HEK293 (cell line): Measurements from ENCODE around the gene OTUD3.

Source experiments
- EGR2 ChIP-seq: fragments of 450-650 bp; formaldehyde crosslinking; IDR thresholded peaks from 2 replicates; pipeline ENCODE4 v1.5.1; 2016; ENCODE audit warnings: low read depth, missing biosample characterization, missing genetic modification characterization
- ELK4 ChIP-seq: IDR thresholded peaks from 2 replicates; pipeline ENCODE4 v1.6.1; 2011; ENCODE audit warnings: mild to moderate bottlenecking, low read depth, low read length, borderline replicate concordance
- FEZF1 ChIP-seq: fragments of 450-650 bp; formaldehyde crosslinking; IDR thresholded peaks from 2 replicates; pipeline ENCODE4 v1.5.1; 2016; ENCODE audit warnings: missing biosample characterization, missing genetic modification characterization
- GLI2 ChIP-seq: fragments of 450-650 bp; formaldehyde crosslinking; IDR thresholded peaks from 2 replicates; pipeline ENCODE4; 2017; ENCODE audit warnings: missing biosample characterization, missing genetic modification characterization, low read depth, borderline replicate concordance
- GLIS1 ChIP-seq: fragments of 450-650 bp; formaldehyde crosslinking; IDR thresholded peaks from 2 replicates; pipeline ENCODE4 v1.5.1; 2016; ENCODE audit warnings: missing biosample characterization, missing genetic modification characterization
- KLF16 ChIP-seq: fragments of 450-650 bp; formaldehyde crosslinking; IDR thresholded peaks from 2 replicates; pipeline ENCODE4 v1.5.1; 2017; ENCODE audit warnings: missing biosample characterization, missing genetic modification characterization
- OSR2 ChIP-seq: fragments of 450-650 bp; formaldehyde crosslinking; IDR thresholded peaks from 2 replicates; pipeline ENCODE4 v1.5.1; 2016; ENCODE audit warnings: missing biosample characterization, missing genetic modification characterization
- SCRT1 ChIP-seq: fragments of 450-650 bp; formaldehyde crosslinking; IDR thresholded peaks from 2 replicates; pipeline ENCODE4 v1.5.1; 2016; ENCODE audit warnings: missing biosample characterization, missing genetic modification characterization, borderline replicate concordance
- SP7 ChIP-seq: fragments of 450-650 bp; formaldehyde crosslinking; IDR thresholded peaks from 2 replicates; pipeline ENCODE4 v1.5.1; 2016; ENCODE audit warnings: missing biosample characterization, missing genetic modification characterization
- TRIM28 ChIP-seq: IDR thresholded peaks from 2 replicates; pipeline ENCODE4 v1.6.1; 2011; ENCODE audit warnings: low read length, control low read depth, borderline replicate concordance
- ZBTB21 ChIP-seq: fragments of 450-650 bp; formaldehyde crosslinking; IDR thresholded peaks from 2 replicates; pipeline ENCODE4 v1.5.1; 2017; ENCODE audit warnings: missing biosample characterization, missing genetic modification characterization
- ZFHX2 ChIP-seq: fragments of 450-650 bp; formaldehyde crosslinking; conservative IDR thresholded peaks from 2 replicates; pipeline ENCODE4 v1.5.1; 2016; ENCODE audit warnings: missing biosample characterization, missing genetic modification characterization
- ZIC2 ChIP-seq: fragments of 450-650 bp; formaldehyde crosslinking; IDR thresholded peaks from 2 replicates; pipeline ENCODE4 v1.5.1; 2016; ENCODE audit warnings: missing biosample characterization, missing genetic modification characterization
- ZNF114 ChIP-seq: fragments of 450-650 bp; formaldehyde crosslinking; IDR thresholded peaks from 2 replicates; pipeline ENCODE4 v1.5.0; 2017; ENCODE audit warnings: missing biosample characterization, missing genetic modification characterization
- ZNF140 ChIP-seq: fragments of 450-650 bp; formaldehyde crosslinking; IDR thresholded peaks from 2 replicates; pipeline ENCODE4 v1.5.1; 2016; ENCODE audit warnings: missing biosample characterization, missing genetic modification characterization
- ZNF146 ChIP-seq: fragments of 450-650 bp; formaldehyde crosslinking; IDR thresholded peaks from 2 replicates; pipeline ENCODE4 v1.5.1; 2016; ENCODE audit warnings: missing biosample characterization, missing genetic modification characterization
- ZNF211 ChIP-seq: fragments of 450-650 bp; formaldehyde crosslinking; IDR thresholded peaks from 2 replicates; pipeline ENCODE4 v1.5.1; 2016; ENCODE audit warnings: low read depth, missing biosample characterization, missing genetic modification characterization
- ZNF341 ChIP-seq: fragments of 450-650 bp; formaldehyde crosslinking; IDR thresholded peaks from 2 replicates; pipeline ENCODE4; 2016; ENCODE audit warnings: low read depth, missing biosample characterization, missing genetic modification characterization
- ZNF354C ChIP-seq: fragments of 450-650 bp; formaldehyde crosslinking; IDR thresholded peaks from 2 replicates; pipeline ENCODE4 v1.5.1; 2016; ENCODE audit warnings: missing biosample characterization, missing genetic modification characterization, low read depth, borderline replicate concordance
- ZNF391 ChIP-seq: fragments of 450-650 bp; formaldehyde crosslinking; IDR thresholded peaks from 2 replicates; pipeline ENCODE4 v1.5.1; 2016; ENCODE audit warnings: low read depth, missing biosample characterization, missing genetic modification characterization, borderline replicate concordance
- ZNF404 ChIP-seq: fragments of 450-650 bp; formaldehyde crosslinking; IDR thresholded peaks from 2 replicates; pipeline ENCODE4 v1.5.1; 2017; ENCODE audit warnings: missing biosample characterization, missing genetic modification characterization
- ZNF561 ChIP-seq: fragments of 450-650 bp; IDR thresholded peaks from 2 replicates; pipeline ENCODE4 v1.5.1; 2018; ENCODE audit warnings: missing biosample characterization, missing genetic modification characterization, borderline replicate concordance
- ZNF580 ChIP-seq: fragments of 450-650 bp; formaldehyde crosslinking; IDR thresholded peaks from 2 replicates; pipeline ENCODE4 v1.5.1; 2016; ENCODE audit warnings: missing biosample characterization, missing genetic modification characterization
- ZNF585B ChIP-seq: fragments of 450-650 bp; formaldehyde crosslinking; IDR thresholded peaks from 2 replicates; pipeline ENCODE4 v1.5.1; 2016; ENCODE audit warnings: missing biosample characterization, missing genetic modification characterization
- ZNF621 ChIP-seq: fragments of 450-650 bp; formaldehyde crosslinking; IDR thresholded peaks from 2 replicates; pipeline ENCODE4 v1.5.1; 2017; ENCODE audit warnings: missing biosample characterization, missing genetic modification characterization
- ZNF677 ChIP-seq: fragments of 450-650 bp; IDR thresholded peaks from 2 replicates; pipeline ENCODE4 v1.5.0; 2018; ENCODE audit warnings: missing biosample characterization, mild to moderate bottlenecking, missing genetic modification characterization, moderate library complexity
- ZNF747 ChIP-seq: fragments of 450-650 bp; formaldehyde crosslinking; IDR thresholded peaks from 2 replicates; pipeline ENCODE4 v1.5.1; 2016; ENCODE audit warnings: missing biosample characterization, missing genetic modification characterization
- ZNF776 ChIP-seq: fragments of 450-650 bp; formaldehyde crosslinking; IDR thresholded peaks from 2 replicates; pipeline ENCODE4 v1.5.0; 2017; ENCODE audit warnings: missing biosample characterization, missing genetic modification characterization, borderline replicate concordance
- ZNF777 ChIP-seq: fragments of 450-650 bp; formaldehyde crosslinking; IDR thresholded peaks from 2 replicates; pipeline ENCODE4 v1.5.1; 2017; ENCODE audit warnings: missing biosample characterization, missing genetic modification characterization, borderline replicate concordance
- ZNF785 ChIP-seq: fragments of 450-650 bp; formaldehyde crosslinking; IDR thresholded peaks from 2 replicates; pipeline ENCODE4 v1.5.1; 2016; ENCODE audit warnings: missing biosample characterization, missing genetic modification characterization
- ZNF791 ChIP-seq: fragments of 450-650 bp; formaldehyde crosslinking; IDR thresholded peaks from 2 replicates; pipeline ENCODE4 v1.5.1; 2016; ENCODE audit warnings: missing biosample characterization, missing genetic modification characterization
- ZNF837 ChIP-seq: fragments of 450-650 bp; formaldehyde crosslinking; IDR thresholded peaks from 2 replicates; pipeline ENCODE4 v1.5.1; 2016; ENCODE audit warnings: missing biosample characterization, missing genetic modification characterization
- TF ChIP-seq, protein P1 (sequence below): fragments of 450-650 bp; formaldehyde crosslinking; IDR thresholded peaks from 2 replicates; pipeline ENCODE4 v1.5.1; 2016; ENCODE audit warnings: missing biosample characterization, missing genetic modification characterization, low read depth
- TF ChIP-seq, protein P2 (sequence below): fragments of 450-650 bp; formaldehyde crosslinking; IDR thresholded peaks from 2 replicates; pipeline ENCODE4 v1.5.1; 2016; ENCODE audit warnings: missing biosample characterization, missing genetic modification characterization
- TF ChIP-seq, protein P3 (sequence below): fragments of 450-650 bp; formaldehyde crosslinking; IDR thresholded peaks from 2 replicates; pipeline ENCODE4 v1.5.1; 2016; ENCODE audit warnings: missing biosample characterization, missing genetic modification characterization

The OTUD3 gene

GRCh38 chr1:19861034-19861433 lies 21.2 kb upstream of the OTUD3 start (continued):
- TF ChIP-seq, protein P1, sequence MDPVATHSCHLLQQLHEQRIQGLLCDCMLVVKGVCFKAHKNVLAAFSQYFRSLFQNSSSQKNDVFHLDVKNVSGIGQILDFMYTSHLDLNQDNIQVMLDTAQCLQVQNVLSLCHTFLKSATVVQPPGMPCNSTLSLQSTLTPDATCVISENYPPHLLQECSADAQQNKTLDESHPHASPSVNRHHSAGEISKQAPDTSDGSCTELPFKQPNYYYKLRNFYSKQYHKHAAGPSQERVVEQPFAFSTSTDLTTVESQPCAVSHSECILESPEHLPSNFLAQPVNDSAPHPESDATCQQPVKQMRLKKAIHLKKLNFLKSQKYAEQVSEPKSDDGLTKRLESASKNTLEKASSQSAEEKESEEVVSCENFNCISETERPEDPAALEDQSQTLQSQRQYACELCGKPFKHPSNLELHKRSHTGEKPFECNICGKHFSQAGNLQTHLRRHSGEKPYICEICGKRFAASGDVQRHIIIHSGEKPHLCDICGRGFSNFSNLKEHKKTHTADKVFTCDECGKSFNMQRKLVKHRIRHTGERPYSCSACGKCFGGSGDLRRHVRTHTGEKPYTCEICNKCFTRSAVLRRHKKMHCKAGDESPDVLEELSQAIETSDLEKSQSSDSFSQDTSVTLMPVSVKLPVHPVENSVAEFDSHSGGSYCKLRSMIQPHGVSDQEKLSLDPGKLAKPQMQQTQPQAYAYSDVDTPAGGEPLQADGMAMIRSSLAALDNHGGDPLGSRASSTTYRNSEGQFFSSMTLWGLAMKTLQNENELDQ (tag by site-specific recombination), result no peak
- no peak for TF ChIP-seq ZNF146 (tag by site-specific recombination)
- no peak for TF ChIP-seq ZNF747 (tag by site-specific recombination)
- TF ChIP-seq EGR2 (tag by site-specific recombination), result peak; percentile 75; the same call in 1 of the 2 replicates
- TF ChIP-seq GLI2 (tag by site-specific recombination), result no peak
- TF ChIP-seq ZNF677, result no peak
- TF ChIP-seq KLF16, result no peak
- TF ChIP-seq ZNF791 (tag by site-specific recombination), result no peak
- TF ChIP-seq ZBTB21 (tag by site-specific recombination), result no peak
- TF ChIP-seq ZNF580, result no peak
- TF ChIP-seq SP7 (tag by site-specific recombination), result peak; percentile 52; the same call in 1 of the 2 replicates
- TF ChIP-seq ZFHX2 (tag by site-specific recombination), result peak; percentile 78
- TF ChIP-seq ZNF341, result no peak
- TF ChIP-seq ZNF114, result no peak
- TF ChIP-seq SCRT1 (tag by site-specific recombination), result no peak
- no peak for TF ChIP-seq ZNF776 (tag by site-specific recombination)
- no peak for TF ChIP-seq ZNF354C (tag by site-specific recombination)
- TF ChIP-seq ZNF561 (tag by site-specific recombination), result no peak
- TF ChIP-seq OSR2, result no peak
- TF ChIP-seq, protein P2, sequence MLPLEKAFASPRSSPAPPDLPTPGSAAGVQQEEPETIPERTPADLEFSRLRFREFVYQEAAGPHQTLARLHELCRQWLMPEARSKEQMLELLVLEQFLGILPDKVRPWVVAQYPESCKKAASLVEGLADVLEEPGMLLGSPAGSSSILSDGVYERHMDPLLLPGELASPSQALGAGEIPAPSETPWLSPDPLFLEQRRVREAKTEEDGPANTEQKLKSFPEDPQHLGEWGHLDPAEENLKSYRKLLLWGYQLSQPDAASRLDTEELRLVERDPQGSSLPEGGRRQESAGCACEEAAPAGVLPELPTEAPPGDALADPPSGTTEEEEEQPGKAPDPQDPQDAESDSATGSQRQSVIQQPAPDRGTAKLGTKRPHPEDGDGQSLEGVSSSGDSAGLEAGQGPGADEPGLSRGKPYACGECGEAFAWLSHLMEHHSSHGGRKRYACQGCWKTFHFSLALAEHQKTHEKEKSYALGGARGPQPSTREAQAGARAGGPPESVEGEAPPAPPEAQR, result no peak
- no peak for TF ChIP-seq ZNF785 (tag by site-specific recombination)
- peak; percentile 34 for TF ChIP-seq GLIS1
- no peak for TF ChIP-seq ZNF391 (tag by site-specific recombination)
- TF ChIP-seq ZNF404, result no peak
- TF ChIP-seq FEZF1 (tag by site-specific recombination), result no peak
- no peak for TF ChIP-seq ZNF621
- TF ChIP-seq, protein P3, sequence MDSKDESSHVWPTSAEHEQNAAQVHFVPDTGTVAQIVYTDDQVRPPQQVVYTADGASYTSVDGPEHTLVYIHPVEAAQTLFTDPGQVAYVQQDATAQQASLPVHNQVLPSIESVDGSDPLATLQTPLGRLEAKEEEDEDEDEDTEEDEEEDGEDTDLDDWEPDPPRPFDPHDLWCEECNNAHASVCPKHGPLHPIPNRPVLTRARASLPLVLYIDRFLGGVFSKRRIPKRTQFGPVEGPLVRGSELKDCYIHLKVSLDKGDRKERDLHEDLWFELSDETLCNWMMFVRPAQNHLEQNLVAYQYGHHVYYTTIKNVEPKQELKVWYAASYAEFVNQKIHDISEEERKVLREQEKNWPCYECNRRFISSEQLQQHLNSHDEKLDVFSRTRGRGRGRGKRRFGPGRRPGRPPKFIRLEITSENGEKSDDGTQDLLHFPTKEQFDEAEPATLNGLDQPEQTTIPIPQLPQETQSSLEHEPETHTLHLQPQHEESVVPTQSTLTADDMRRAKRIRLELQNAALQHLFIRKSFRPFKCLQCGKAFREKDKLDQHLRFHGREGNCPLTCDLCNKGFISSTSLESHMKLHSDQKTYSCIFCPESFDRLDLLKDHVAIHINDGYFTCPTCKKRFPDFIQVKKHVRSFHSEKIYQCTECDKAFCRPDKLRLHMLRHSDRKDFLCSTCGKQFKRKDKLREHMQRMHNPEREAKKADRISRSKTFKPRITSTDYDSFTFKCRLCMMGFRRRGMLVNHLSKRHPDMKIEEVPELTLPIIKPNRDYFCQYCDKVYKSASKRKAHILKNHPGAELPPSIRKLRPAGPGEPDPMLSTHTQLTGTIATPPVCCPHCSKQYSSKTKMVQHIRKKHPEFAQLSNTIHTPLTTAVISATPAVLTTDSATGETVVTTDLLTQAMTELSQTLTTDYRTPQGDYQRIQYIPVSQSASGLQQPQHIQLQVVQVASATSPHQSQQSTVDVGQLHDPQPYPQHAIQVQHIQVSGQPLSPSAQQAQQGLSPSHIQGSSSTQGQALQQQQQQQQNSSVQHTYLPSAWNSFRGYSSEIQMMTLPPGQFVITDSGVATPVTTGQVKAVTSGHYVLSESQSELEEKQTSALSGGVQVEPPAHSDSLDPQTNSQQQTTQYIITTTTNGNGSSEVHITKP (tag by site-specific recombination), result peak; percentile 28; the same call in 1 of the 2 replicates
- TF ChIP-seq ZNF777, result no peak
- TF ChIP-seq ZIC2 (tag by site-specific recombination), result no peak
- TF ChIP-seq ZNF837 (tag by site-specific recombination), result no peak
- TF ChIP-seq TRIM28, result no peak
- TF ChIP-seq ZNF585B (tag by site-specific recombination), result no peak
- TF ChIP-seq ZNF211 (tag by site-specific recombination), result no peak
- TF ChIP-seq ZNF140, result no peak
- TF ChIP-seq ELK4, result no peak
